Transverse colon (tissue), 4 donors: ENCODE measurements around the gene NPIPB6. TPM values are rescaled to one million over a fixed set of nuclear protein-coding genes. Genes with fewer than 3 reads are reported as not detected.
A peak's percentile ranks its signal among the peaks of the same experiment; 100 is the strongest.

Experiments used
- DNase-seq: peaks from one replicate; pipeline ENCODE4 v3.0.0-alpha.2; 2019
- H3K27ac ChIP-seq, 4 donors: fragments of 200-600 bp; sonication (generic); 2 replicates each; pipeline ENCODE4 v1.5.1; 2016 to 2018; ENCODE audit warnings: inconsistent platforms in 4 of 4
- H3K27me3 ChIP-seq: fragments of 200-600 bp; sonication (generic); 2 replicates; pipeline ENCODE4 v1.5.1; 2017; ENCODE audit warnings: inconsistent platforms
- H3K36me3 ChIP-seq, 4 donors: fragments of 200-600 bp; sonication (generic); 2 replicates each; pipeline ENCODE4 v1.5.1; 2017 to 2019; ENCODE audit warnings: inconsistent platforms in 4 of 4
- H3K4me1 ChIP-seq, 4 donors: fragments of 200-600 bp; sonication (generic); 2 replicates each; pipeline ENCODE4 v1.5.1; 2017 to 2020; ENCODE audit warnings: inconsistent platforms in 4 of 4
- H3K4me3 ChIP-seq, 4 donors: fragments of 200-600 bp; sonication (generic); 1 replicate in 1 of 4; 2 replicates in 3 of 4; pipeline versions ENCODE4 v1.5.1 to v1.6.1; 2017 to 2019; ENCODE audit warnings: inconsistent platforms in 4 of 4
- H3K9me3 ChIP-seq, 2 donors: fragments of 200-600 bp; sonication (generic); 2 replicates each; pipeline ENCODE4 v1.5.1; 2017 to 2019; ENCODE audit warnings: inconsistent platforms in 2 of 2
- EP300 ChIP-seq: sonication (generic); formaldehyde crosslinking; IDR thresholded peaks from one replicate; pipeline ENCODE4 v1.6.1; 2017; ENCODE audit warnings: antibody characterized with exemption, low read depth
- POLR2A ChIP-seq: fragments of 450-650 bp; IDR thresholded peaks from one replicate; pipeline ENCODE4 v1.6.1; 2016; ENCODE audit warnings: antibody characterized with exemption, mild to moderate bottlenecking, moderate library complexity
- POLR2AphosphoS5 ChIP-seq, 3 donors: sonication (generic); formaldehyde crosslinking; IDR thresholded peaks; one replicate each; pipeline ENCODE4 v1.6.1; 2016; ENCODE audit warnings: antibody characterized with exemption in 3 of 3
- WGBS, 2 donors: methylation state at CpG; one replicate each; pipeline ENCODE4 v1.1.5; 2018; ENCODE audit warnings: low coverage in 1 of 2; 5-methylcytosine and 5-hydroxymethylcytosine counted together
- in situ Hi-C, 4 donors: fragments of 200-750 bp; cut with MboI; loops; one replicate each; pipeline versions ENCODE4 v1.15.0 to v1.15.1; 2017; ENCODE audit warnings: low sequenced_read_pairs in 3 of 4, low pct_ligation_motif_present in 1 of 4, low pct_unique_long_range_greater_than_20kb in 1 of 4
- intact Hi-C: fragments of 100-400 bp; cut with DNase I; formaldehyde crosslinking; loops from one replicate; pipeline ENCODE4 v1.15.1; 2023; ENCODE audit warnings: low total_unique reads
- total RNA-seq, 4 donors: library from RNA; depleted of rRNA; stranded (reverse); fragments of >200 nt; gene quantifications; one replicate each; pipeline ENCODE4 v1.1.0, GENCODE V29; 2016
- TF ChIP-seq, protein P1 (sequence below), 5 experiments: fragments of 200-600 bp in 3 of 5; fragments of 450-650 bp in 2 of 5; sonication (generic) in 3 of 5; IDR thresholded peaks; 1 replicate in 2 of 5; 2 replicates in 3 of 5; pipeline ENCODE4 v1.5.1; 2016 to 2017; ENCODE audit warnings: antibody characterized with exemption in 5 of 5, inconsistent platforms in 3 of 5, mild to moderate bottlenecking in 2 of 5, moderate library complexity in 1 of 5

NPIPB6 gene
- total RNA-seq, 4 donors from 2014 or later = 5.8 to 12.7 TPM; not detected in 2

DNA sequence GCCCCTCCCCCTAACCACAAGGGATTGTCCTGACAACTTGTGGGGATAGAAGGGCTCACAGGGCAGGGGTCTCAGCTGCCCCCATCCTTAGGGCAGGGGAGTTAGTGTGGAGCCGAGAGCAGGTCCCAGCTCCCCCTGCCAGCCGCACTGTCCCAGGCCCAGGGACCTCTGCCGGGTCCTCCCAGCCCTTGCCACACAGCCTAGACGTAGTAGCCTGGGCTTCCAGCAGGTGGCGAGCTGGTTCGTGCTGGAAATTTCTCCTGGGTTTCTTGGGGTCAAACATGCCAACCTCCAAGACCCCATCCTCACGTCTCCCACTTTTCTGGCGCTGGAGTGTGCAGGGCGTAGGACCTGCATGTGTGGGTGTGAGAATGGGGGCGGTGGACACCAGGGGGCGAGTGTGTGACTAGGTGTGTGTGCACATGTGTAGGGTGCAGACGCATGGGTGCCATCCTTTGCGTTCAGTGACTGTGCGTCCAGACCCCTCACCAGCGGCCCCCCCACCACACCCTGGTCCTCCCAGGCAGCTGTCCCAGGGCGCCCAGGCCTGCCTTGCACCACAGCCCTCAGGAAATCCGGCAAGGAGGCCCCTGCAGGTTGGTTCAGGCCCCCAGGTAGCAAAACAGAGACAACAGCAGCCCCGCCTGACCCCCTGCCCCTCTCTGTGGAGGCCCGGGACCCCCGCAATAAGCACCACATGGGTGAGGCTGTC lies 41.5 kb downstream of the NPIPB6 start:
- intact Hi-C loops (no loop called here), in situ Hi-C loops (loop anchor here in 1 of 4 donors (10.0 kb wide), 1 partner anchor 47 kb away; no protein-coding TSS in a partner anchor)
- WGBS, 2 donors = 58% methylated on average over 20 of the region's 20 CpGs; no CpG with 5 or more reads in 1 of the 2 donors
- Histone ChIP-seq H3K27me3 (no peaks in the 10 kb centered on the region), H3K36me3 (no peaks in the 10 kb centered on the region), H3K4me3 (no peak overlapping the region), H3K9me3 (no peaks in the 10 kb centered on the region), H3K4me1 (peaks cover 0 to 2% (median 0%) of the 10 kb centered on the region in 4 donors), H3K27ac (no peak overlapping the region)
- TF ChIP-seq EP300 = no peak
- TF ChIP-seq, protein P1, sequence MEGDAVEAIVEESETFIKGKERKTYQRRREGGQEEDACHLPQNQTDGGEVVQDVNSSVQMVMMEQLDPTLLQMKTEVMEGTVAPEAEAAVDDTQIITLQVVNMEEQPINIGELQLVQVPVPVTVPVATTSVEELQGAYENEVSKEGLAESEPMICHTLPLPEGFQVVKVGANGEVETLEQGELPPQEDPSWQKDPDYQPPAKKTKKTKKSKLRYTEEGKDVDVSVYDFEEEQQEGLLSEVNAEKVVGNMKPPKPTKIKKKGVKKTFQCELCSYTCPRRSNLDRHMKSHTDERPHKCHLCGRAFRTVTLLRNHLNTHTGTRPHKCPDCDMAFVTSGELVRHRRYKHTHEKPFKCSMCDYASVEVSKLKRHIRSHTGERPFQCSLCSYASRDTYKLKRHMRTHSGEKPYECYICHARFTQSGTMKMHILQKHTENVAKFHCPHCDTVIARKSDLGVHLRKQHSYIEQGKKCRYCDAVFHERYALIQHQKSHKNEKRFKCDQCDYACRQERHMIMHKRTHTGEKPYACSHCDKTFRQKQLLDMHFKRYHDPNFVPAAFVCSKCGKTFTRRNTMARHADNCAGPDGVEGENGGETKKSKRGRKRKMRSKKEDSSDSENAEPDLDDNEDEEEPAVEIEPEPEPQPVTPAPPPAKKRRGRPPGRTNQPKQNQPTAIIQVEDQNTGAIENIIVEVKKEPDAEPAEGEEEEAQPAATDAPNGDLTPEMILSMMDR (IDR thresholded peaks at IDR 0.05) = peak; percentile 61 to 74 (median 67)
- DNase-seq = peak; percentile 35

DNA sequence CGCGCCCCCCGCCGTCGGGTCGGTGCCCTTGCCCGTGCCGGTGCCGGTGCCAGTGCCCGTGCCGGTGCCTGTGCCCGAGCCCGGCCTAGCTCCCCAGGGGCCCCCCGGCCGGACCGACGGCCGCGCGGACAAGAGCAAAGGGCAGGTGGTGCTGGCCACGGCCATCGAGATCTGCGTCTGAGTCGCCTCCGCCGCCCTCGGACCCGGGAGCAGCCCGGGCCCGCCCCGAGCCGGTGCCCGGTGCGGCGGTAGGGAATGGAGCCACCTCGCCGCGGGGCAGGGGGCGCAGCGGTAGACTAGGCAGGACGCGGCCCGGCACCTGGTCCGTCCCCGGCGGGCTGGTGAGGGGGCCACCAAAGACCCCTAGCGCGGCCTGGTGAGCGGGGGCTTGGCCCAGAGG lies 42.6 kb downstream of the NPIPB6 start:
- intact Hi-C loops (no loop called here), in situ Hi-C loops (loop anchor here in 1 of 4 donors (10.0 kb wide), 1 partner anchor 46 kb away; no protein-coding TSS in a partner anchor)
- Histone ChIP-seq H3K27me3 (no peaks in the 10 kb centered on the region), H3K9me3 (no peaks in the 10 kb centered on the region), H3K27ac (no peak overlapping the region), H3K4me3 (no peak overlapping the region), H3K4me1 (peaks cover 0 to 2% (median 0%) of the 10 kb centered on the region in 4 donors), H3K36me3 (no peaks in the 10 kb centered on the region)
- WGBS, 2 donors = 94% methylated on average over 31 of the region's 49 CpGs; no CpG with 5 or more reads in 1 of the 2 donors
- DNase-seq = no peak
- TF ChIP-seq POLR2AphosphoS5 (IDR thresholded peaks at IDR 0.05) (no peak), EP300 (no peak), POLR2A (no peak)
- TF ChIP-seq, protein P1 (IDR thresholded peaks at IDR 0.05) = no peak

DNA sequence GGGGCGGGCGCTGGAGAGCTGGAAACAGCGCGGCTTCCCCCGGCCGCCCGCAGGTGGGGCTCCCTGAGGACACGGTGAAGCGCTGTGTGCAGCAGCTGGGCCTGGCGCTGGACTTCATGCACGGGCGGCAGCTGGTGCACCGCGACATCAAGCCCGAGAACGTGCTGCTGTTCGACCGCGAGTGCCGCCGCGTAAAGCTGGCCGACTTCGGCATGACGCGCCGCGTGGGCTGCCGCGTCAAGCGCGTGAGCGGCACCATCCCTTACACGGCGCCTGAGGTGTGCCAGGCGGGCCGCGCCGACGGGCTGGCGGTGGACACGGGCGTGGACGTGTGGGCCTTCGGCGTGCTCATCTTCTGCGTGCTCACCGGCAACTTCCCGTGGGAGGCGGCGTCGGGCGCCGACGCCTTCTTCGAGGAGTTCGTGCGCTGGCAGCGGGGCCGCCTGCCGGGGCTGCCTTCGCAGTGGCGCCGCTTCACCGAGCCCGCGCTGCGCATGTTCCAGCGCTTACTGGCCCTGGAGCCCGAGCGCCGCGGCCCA lies 43.2 kb downstream of the NPIPB6 start:
- Histone ChIP-seq H3K27me3 (no peaks in the 10 kb centered on the region), H3K4me1 (peaks cover 0 to 2% (median 0%) of the 10 kb centered on the region in 4 donors), H3K4me3 (no peak overlapping the region), H3K36me3 (no peaks in the 10 kb centered on the region), H3K9me3 (no peaks in the 10 kb centered on the region), H3K27ac (no peak overlapping the region)
- intact Hi-C loops = no loop called here
- DNase-seq = no peak
- TF ChIP-seq POLR2AphosphoS5 (IDR thresholded peaks at IDR 0.05) (no peak), EP300 (no peak), POLR2A (no peak)
- TF ChIP-seq, protein P1 (IDR thresholded peaks at IDR 0.05) = no peak
- in situ Hi-C loops = loop anchor here in 1 of 4 donors (10.0 kb wide), 1 partner anchor 45 kb away; no protein-coding TSS in a partner anchor
- 98% methylated on average over 65 of the region's 73 CpGs; no CpG with 5 or more reads in 1 of the 2 donors for WGBS, 2 donors

DNA sequence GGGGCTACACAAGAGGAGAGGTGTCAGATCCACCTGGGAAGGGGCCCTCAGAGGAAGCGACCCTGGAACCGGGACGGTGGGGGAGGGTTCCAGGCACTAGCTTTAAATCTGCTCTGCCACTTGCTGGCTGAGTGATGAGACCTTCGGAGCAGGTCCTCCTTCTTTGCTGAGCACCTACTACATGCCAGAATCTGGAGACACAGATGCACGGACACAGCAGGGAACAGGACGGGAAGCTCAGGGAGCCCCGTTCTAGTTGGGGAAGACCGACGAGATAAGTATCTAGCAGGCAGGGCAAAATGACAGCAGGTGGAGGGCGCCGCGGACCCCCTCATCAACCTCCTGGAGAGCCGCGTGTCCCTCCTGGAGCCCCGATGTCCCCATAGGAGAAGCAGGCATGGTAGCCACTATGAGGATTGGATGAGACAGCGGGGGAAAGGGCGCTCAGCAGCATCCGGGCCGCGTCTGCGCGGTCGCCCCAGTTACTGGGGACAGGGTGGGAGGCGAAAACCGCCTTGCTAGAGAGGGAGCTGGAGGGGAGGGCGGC lies 43.8 kb downstream of the NPIPB6 start:
- no peak for TF ChIP-seq POLR2AphosphoS5 (IDR thresholded peaks at IDR 0.05)
- no peak for TF ChIP-seq POLR2A
- TF ChIP-seq, protein P1 (IDR thresholded peaks at IDR 0.05) = no peak
- no peak for TF ChIP-seq EP300
- H3K27me3 ChIP-seq = no peaks in the 10 kb centered on the region
- in situ Hi-C loops = loop anchor here in 2 of 4 donors (5.0 to 10.0 kb wide), 2 partner anchors 42 to 45 kb away; no protein-coding TSS in a partner anchor
- DNase-seq = no peak
- intact Hi-C loops = loop anchor here (2.0 kb wide), 1 partner anchor 43 kb away; no protein-coding TSS in a partner anchor
- 93 to 100% methylated on average over 3 to 26 of the region's 26 CpGs for WGBS, 2 donors
- H3K9me3 ChIP-seq = no peaks in the 10 kb centered on the region
- H3K4me3 ChIP-seq = no peak overlapping the region
- H3K27ac ChIP-seq = no peak overlapping the region
- no peaks in the 10 kb centered on the region for H3K36me3 ChIP-seq
- peaks cover 0 to 2% (median 0%) of the 10 kb centered on the region in 4 donors for H3K4me1 ChIP-seq
